HCT116 (cell line): ENCODE measurements around the gene KIAA1671. TPM values are rescaled to one million over a fixed set of nuclear protein-coding genes. Genes with fewer than 3 reads are reported as not detected.

Experiments used
- ATAC-seq: fragments of 200-7000 bp; cut with Tn5 transposase; 2 replicates; pipeline ENCODE4 v1.9.1; 2020; ENCODE audit warnings: mild to moderate bottlenecking, moderate library complexity
- BruUV-seq: library from RNA; stranded (reverse); fragments of 400-500 nt; replicated peaks from 2 replicates; lab custom pipeline; 2021; lab: Mats Ljungman, UMichigan
- CTCF ChIA-PET: fragments of 300-600 bp; sonication (Branson Sonifier 250); formaldehyde crosslinking; loops from one replicate; lab custom pipeline; 2021; ENCODE audit warnings: antibody characterized with exemption; lab: Charles Lee
- POLR2A ChIA-PET: fragments of 300-600, 350-600 bp; sonication (Branson Sonifier 250); formaldehyde crosslinking; loops from one replicate; lab custom pipeline; 2021; ENCODE audit warnings: antibody characterized with exemption; lab: Charles Lee
- RAD21 ChIA-PET, 2 experiments: fragments of 300-600 bp; sonication (Branson Sonifier 250); formaldehyde crosslinking; loops; one replicate each; lab custom pipeline; 2023; ENCODE audit warnings: low total read pairs in 2 of 2; ENCODE audit not compliant: uncharacterized antibody in 2 of 2, unreplicated experiment in 2 of 2, low non-redundant PET in 1 of 2; lab: Charles Lee
- DNase-seq: peaks from one replicate; pipeline ENCODE4 v3.0.0-alpha.2; 2010; ENCODE audit warnings: low read depth, low spot score
- H2AFZ ChIP-seq: fragments of 200-600 bp; shearing (Covaris generic), sonication (generic); 2 replicates; pipeline ENCODE4 v1.6.1; 2017; ENCODE audit warnings: low read depth, mixed run types, mixed read lengths, antibody characterized with exemption, low read length; ENCODE audit not compliant: poor library complexity, severe bottlenecking
- H3K27ac ChIP-seq: 2 replicates; pipeline ENCODE4 v1.5.1; 2012; ENCODE audit warnings: low read depth, low read length
- H3K27me3 ChIP-seq: fragments of 200-600 bp; sonication (generic); 2 replicates; pipeline ENCODE4 v1.6.1; 2016; ENCODE audit warnings: mixed run types, low read length, mixed read lengths; ENCODE audit not compliant: insufficient read depth
- H3K36me3 ChIP-seq, 2 experiments: fragments of 200-500 bp in 1 of 2; fragments of 200-600 bp in 1 of 2; sonication (Bioruptor generic) in 1 of 2; sonication (generic) in 1 of 2; 2 replicates each; pipeline versions ENCODE4 v1.5.1 to v1.6.1; 2014 to 2016; ENCODE audit warnings: low read length in 2 of 2, inconsistent platforms in 1 of 2, mixed read lengths in 1 of 2, mixed run types in 1 of 2; ENCODE audit not compliant: insufficient read depth in 2 of 2, control insufficient read depth in 1 of 2
- H3K4me1 ChIP-seq, 2 experiments: fragments of 200-600 bp in 1 of 2; sonication (generic) in 1 of 2; 2 replicates each; pipeline versions ENCODE4 v1.5.1 to v1.6.1; 2012 to 2017; ENCODE audit warnings: low read length in 2 of 2, inconsistent platforms in 1 of 2, mild to moderate bottlenecking in 1 of 2, mixed read lengths in 1 of 2, mixed run types in 1 of 2, moderate library complexity in 1 of 2; ENCODE audit not compliant: insufficient read depth in 2 of 2, control insufficient read depth in 1 of 2
- H3K4me2 ChIP-seq: fragments of 200-600 bp; sonication (generic); 2 replicates; pipeline ENCODE4 v1.6.1; 2017; ENCODE audit warnings: mixed run types, low read length, mixed read lengths
- H3K4me3 ChIP-seq, 2 experiments: fragments of 200-600 bp in 1 of 2; sonication (generic) in 1 of 2; replicated peaks in 1 of 2; 2 replicates each; pipeline ENCODE4 v1.5.1; 2011 to 2016; ENCODE audit warnings: low read length in 2 of 2, control low read depth in 1 of 2, low read depth in 1 of 2, mild to moderate bottlenecking in 1 of 2, mixed read lengths in 1 of 2, mixed run types in 1 of 2
- H3K79me2 ChIP-seq: fragments of 200-600 bp; sonication (generic); 2 replicates; pipeline ENCODE4 v1.6.1; 2017; ENCODE audit warnings: mild to moderate bottlenecking, mixed run types, low read length, moderate library complexity, mixed read lengths; ENCODE audit not compliant: insufficient read depth
- H3K9ac ChIP-seq: fragments of 200-600 bp; sonication (generic); 2 replicates; pipeline ENCODE4 v1.6.1; 2016; ENCODE audit warnings: low read length, mixed read lengths
- H3K9me2 ChIP-seq: fragments of 200-600 bp; sonication (generic), shearing (Covaris generic); 2 replicates; pipeline ENCODE4 v1.6.1; 2017; ENCODE audit warnings: mixed run types, mild to moderate bottlenecking, moderate library complexity; ENCODE audit not compliant: insufficient read depth
- H3K9me3 ChIP-seq, 2 experiments: fragments of 200-500 bp in 1 of 2; fragments of 200-600 bp in 1 of 2; sonication (Bioruptor generic) in 1 of 2; sonication (generic) in 1 of 2; 2 replicates each; pipeline ENCODE4 v1.6.1; 2014 to 2017; ENCODE audit warnings: low read length in 2 of 2, mixed read lengths in 2 of 2, inconsistent platforms in 1 of 2, low read depth in 1 of 2, mild to moderate bottlenecking in 1 of 2, mixed run types in 1 of 2, moderate library complexity in 1 of 2; ENCODE audit not compliant: control insufficient read depth in 1 of 2, insufficient read depth in 1 of 2
- H4K20me1 ChIP-seq: fragments of 200-600 bp; sonication (generic), shearing (Covaris generic); 2 replicates; pipeline ENCODE4 v1.6.1; 2017; ENCODE audit warnings: mixed run types, mild to moderate bottlenecking, moderate library complexity; ENCODE audit not compliant: insufficient read depth
- EZH2 ChIP-seq: fragments of 200-600 bp; sonication (generic); IDR thresholded peaks from 2 replicates; pipeline ENCODE4 v1.6.1; 2017; ENCODE audit warnings: antibody characterized with exemption, mixed run types
- POLR2AphosphoS5 ChIP-seq: IDR thresholded peaks from 2 replicates; pipeline ENCODE4 v1.6.1; 2011; ENCODE audit warnings: mild to moderate bottlenecking, low read depth, low read length, moderate library complexity
- SIN3A ChIP-seq: IDR thresholded peaks from 2 replicates; pipeline ENCODE4 v1.6.1; 2012; ENCODE audit warnings: low read depth
- SP1 ChIP-seq: IDR thresholded peaks from 2 replicates; pipeline ENCODE4 v1.6.1; 2012; ENCODE audit warnings: low read depth
- SRF ChIP-seq: IDR thresholded peaks from 2 replicates; pipeline ENCODE4 v1.6.1; 2012; ENCODE audit warnings: low read depth
- TCF7L2 ChIP-seq: IDR thresholded peaks from 2 replicates; pipeline ENCODE4 v1.7.0; 2011; ENCODE audit warnings: borderline replicate concordance, inconsistent platforms; ENCODE audit not compliant: insufficient read depth, insufficient read length; ENCODE audit errors: extremely low read depth
- ZFX ChIP-seq: fragments of 450-650 bp; IDR thresholded peaks from 2 replicates; pipeline ENCODE4 v1.6.1; 2017
- intact Hi-C: fragments of 100-400 bp; cut with micrococcal nuclease; formaldehyde crosslinking; loops from 2 replicates; pipeline ENCODE4 v1.10.0; 2022
- total RNA-seq: library from RNA; stranded (reverse); gene quantifications from one replicate; pipeline ENCODE4 v1.2.1, GENCODE V29; 2021; ENCODE audit not compliant: unreplicated experiment
- TF ChIP-seq, protein P1 (sequence below), 3 experiments: fragments of 200-600 bp in 1 of 3; sonication (generic) in 1 of 3; IDR thresholded peaks in 2 of 3; conservative IDR thresholded peaks in 1 of 3; 2 replicates each; pipeline ENCODE4 v1.5.1; 2012 to 2017; ENCODE audit warnings: low read depth in 2 of 3, low read length in 2 of 3, antibody characterized with exemption in 1 of 3, borderline replicate concordance in 1 of 3, control low read depth in 1 of 3, mild to moderate bottlenecking in 1 of 3, mixed read lengths in 1 of 3, mixed run types in 1 of 3, moderate library complexity in 1 of 3; ENCODE audit not compliant: insufficient read depth in 1 of 3
- TF ChIP-seq, protein P2 (sequence below): IDR thresholded peaks from 2 replicates; pipeline ENCODE4 v1.6.1; 2011; ENCODE audit warnings: mild to moderate bottlenecking, low read length, moderate library complexity; ENCODE audit not compliant: insufficient replicate concordance; ENCODE audit errors: extremely low read depth
- TF ChIP-seq, protein P3 (sequence below): IDR thresholded peaks from 2 replicates; pipeline ENCODE4 v1.6.1; 2012; ENCODE audit warnings: low read depth
- TF ChIP-seq, protein P4 (sequence below): IDR thresholded peaks from 2 replicates; pipeline ENCODE4 v1.6.1; 2012

Gene KIAA1671
- total RNA-seq, 1 experiment from 2014 or later: 36.8 TPM

DNA sequence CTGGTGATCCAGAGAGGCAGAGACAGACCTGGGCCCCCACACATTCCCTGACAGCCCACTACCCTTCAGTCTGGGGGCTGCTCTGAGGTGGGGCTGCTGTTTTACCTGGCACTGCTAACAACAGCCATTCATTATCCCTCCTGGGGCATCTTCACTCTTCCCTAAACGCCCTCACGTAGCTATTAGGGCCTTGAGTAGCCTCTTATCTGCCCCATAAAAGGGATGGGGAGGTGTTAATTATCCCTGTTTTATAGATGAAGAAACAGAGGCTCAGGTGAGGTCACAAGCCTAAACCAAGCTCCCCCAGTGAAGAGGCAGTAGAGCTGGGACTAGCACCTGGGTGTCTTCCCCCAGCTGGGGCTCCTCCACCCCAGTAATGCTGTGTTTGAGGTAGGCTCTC is 79.5 kb downstream of the KIAA1671 start:
- no peak overlapping the region for H2AFZ ChIP-seq
- H3K4me3 ChIP-seq: no peak overlapping the region
- no peak overlapping the region for H3K4me2 ChIP-seq
- peaks cover 4 to 12% of the 10 kb centered on the region in 2 experiments for H3K4me1 ChIP-seq
- BruUV-seq: no TSS peak
- TF ChIP-seq, protein P1, sequence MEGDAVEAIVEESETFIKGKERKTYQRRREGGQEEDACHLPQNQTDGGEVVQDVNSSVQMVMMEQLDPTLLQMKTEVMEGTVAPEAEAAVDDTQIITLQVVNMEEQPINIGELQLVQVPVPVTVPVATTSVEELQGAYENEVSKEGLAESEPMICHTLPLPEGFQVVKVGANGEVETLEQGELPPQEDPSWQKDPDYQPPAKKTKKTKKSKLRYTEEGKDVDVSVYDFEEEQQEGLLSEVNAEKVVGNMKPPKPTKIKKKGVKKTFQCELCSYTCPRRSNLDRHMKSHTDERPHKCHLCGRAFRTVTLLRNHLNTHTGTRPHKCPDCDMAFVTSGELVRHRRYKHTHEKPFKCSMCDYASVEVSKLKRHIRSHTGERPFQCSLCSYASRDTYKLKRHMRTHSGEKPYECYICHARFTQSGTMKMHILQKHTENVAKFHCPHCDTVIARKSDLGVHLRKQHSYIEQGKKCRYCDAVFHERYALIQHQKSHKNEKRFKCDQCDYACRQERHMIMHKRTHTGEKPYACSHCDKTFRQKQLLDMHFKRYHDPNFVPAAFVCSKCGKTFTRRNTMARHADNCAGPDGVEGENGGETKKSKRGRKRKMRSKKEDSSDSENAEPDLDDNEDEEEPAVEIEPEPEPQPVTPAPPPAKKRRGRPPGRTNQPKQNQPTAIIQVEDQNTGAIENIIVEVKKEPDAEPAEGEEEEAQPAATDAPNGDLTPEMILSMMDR (IDR thresholded peaks at IDR 0.05 in 2 of 3, conservative IDR thresholded peaks at IDR 0.05 in 1 of 3; ENCODE audit: borderline replicate concordance in 1 of 3, insufficient read depth in 1 of 3, low read depth in 2 of 3, low read length in 2 of 3): no peak
- TF ChIP-seq, protein P2, sequence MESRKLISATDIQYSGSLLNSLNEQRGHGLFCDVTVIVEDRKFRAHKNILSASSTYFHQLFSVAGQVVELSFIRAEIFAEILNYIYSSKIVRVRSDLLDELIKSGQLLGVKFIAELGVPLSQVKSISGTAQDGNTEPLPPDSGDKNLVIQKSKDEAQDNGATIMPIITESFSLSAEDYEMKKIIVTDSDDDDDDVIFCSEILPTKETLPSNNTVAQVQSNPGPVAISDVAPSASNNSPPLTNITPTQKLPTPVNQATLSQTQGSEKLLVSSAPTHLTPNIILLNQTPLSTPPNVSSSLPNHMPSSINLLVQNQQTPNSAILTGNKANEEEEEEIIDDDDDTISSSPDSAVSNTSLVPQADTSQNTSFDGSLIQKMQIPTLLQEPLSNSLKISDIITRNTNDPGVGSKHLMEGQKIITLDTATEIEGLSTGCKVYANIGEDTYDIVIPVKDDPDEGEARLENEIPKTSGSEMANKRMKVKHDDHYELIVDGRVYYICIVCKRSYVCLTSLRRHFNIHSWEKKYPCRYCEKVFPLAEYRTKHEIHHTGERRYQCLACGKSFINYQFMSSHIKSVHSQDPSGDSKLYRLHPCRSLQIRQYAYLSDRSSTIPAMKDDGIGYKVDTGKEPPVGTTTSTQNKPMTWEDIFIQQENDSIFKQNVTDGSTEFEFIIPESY: no peak
- no peak for TF ChIP-seq SP1
- no peak for TF ChIP-seq SIN3A
- TF ChIP-seq, protein P3, sequence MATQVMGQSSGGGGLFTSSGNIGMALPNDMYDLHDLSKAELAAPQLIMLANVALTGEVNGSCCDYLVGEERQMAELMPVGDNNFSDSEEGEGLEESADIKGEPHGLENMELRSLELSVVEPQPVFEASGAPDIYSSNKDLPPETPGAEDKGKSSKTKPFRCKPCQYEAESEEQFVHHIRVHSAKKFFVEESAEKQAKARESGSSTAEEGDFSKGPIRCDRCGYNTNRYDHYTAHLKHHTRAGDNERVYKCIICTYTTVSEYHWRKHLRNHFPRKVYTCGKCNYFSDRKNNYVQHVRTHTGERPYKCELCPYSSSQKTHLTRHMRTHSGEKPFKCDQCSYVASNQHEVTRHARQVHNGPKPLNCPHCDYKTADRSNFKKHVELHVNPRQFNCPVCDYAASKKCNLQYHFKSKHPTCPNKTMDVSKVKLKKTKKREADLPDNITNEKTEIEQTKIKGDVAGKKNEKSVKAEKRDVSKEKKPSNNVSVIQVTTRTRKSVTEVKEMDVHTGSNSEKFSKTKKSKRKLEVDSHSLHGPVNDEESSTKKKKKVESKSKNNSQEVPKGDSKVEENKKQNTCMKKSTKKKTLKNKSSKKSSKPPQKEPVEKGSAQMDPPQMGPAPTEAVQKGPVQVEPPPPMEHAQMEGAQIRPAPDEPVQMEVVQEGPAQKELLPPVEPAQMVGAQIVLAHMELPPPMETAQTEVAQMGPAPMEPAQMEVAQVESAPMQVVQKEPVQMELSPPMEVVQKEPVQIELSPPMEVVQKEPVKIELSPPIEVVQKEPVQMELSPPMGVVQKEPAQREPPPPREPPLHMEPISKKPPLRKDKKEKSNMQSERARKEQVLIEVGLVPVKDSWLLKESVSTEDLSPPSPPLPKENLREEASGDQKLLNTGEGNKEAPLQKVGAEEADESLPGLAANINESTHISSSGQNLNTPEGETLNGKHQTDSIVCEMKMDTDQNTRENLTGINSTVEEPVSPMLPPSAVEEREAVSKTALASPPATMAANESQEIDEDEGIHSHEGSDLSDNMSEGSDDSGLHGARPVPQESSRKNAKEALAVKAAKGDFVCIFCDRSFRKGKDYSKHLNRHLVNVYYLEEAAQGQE: no peak
- no peak for TF ChIP-seq ZFX
- no peak for TF ChIP-seq SRF
- no peak for TF ChIP-seq TCF7L2
- TF ChIP-seq POLR2AphosphoS5: no peak
- TF ChIP-seq, protein P4, sequence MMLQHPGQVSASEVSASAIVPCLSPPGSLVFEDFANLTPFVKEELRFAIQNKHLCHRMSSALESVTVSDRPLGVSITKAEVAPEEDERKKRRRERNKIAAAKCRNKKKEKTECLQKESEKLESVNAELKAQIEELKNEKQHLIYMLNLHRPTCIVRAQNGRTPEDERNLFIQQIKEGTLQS: no peak
- TF ChIP-seq EZH2: no peak
- TF ChIP-seq, all 23 proteins: peak for 0
- Histone ChIP-seq H3K27ac (no peak overlapping the region), H3K27me3 (no peaks in the 10 kb centered on the region), H3K79me2 (peaks cover 13% of the 10 kb centered on the region; the same call in 1 of the 2 replicates), H3K9me2 (no peaks in the 10 kb centered on the region), H4K20me1 (no peaks in the 10 kb centered on the region), H3K36me3 (peaks cover 5 to 12% of the 10 kb centered on the region in 2 experiments; a peak in 2 of 4 replicates), H3K9ac (no peak overlapping the region), H3K9me3 (no peaks in the 10 kb centered on the region)
- intact Hi-C loops: no loop called here
- ChIA-PET CTCF (no interaction called here), RAD21 (no interaction called here), POLR2A (no interaction called here)
- no peak for DNase-seq
- no peak for ATAC-seq
